ENCODE measurements around the gene WWP2.
"Not testable (repeated sequence)": the region's sequence is repeated elsewhere in the genome, so short reads cannot be mapped to it uniquely, and the experiment has no call there.

Gene WWP2

GRCh38 chr16:69747115-69747514 lies 15.0 kb upstream of the WWP2 start:
- DNase-seq, result no peak

- DNase-seq, result no peak
Measured at GRCh38 chr16:69748694-69749345, 13.3 kb upstream of the WWP2 start.

GRCh38 chr16:69754143-69754468 lies 8.0 kb upstream of the WWP2 start:
- DNase-seq, result no peak

GRCh38 chr16:69754469-69755310 lies 7.4 kb upstream of the WWP2 start, which contains the start of gene NOB1:
Gene NOB1 (minus strand): TSS chr16:69754926. CDS start chr16:69754910, 16 bp downstream.
- DNase-seq, result peak; percentile 97

DNA sequence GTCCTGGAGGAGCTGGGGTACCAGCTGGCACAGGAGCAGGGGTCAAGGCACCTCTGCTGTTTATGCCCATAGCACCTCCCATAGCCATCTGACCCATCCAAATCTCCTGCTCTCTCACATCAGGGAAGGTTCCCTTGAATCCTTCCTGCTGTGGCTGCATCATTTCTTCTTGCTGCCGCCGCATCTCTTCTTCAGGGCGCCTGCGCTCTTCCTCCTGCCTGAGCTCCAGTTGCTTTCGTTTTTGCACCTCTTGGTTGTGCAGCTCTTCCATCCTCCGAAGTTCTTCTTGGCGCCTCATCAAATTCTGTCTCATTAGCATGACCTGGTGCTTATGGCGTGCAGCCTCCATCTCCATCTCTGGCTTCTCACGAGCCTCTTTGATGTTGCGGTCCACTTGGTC lies 5.4 kb upstream of the WWP2 start:
- no peak for DNase-seq

DNA sequence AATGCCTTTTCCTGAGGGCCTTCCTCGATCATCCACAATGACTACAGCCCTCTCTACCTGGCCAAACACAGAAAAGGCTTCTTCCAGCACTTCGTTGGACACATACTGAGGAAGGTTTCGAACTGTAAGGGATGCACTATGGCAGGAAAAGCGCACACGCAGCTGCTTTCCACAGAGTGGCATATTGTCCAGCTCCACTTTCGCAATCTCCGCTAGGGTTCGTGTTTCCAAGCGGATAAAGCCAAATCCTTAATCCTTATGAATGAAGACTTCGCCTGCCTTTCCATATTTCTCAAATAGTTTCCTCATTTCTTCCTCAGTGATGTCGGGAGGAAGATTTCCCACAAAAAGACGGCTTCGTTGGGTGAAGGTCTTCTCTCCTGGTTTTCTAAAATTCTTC lies 4.8 kb upstream of the WWP2 start:
- DNase-seq, result not testable (repeated sequence)

DNA sequence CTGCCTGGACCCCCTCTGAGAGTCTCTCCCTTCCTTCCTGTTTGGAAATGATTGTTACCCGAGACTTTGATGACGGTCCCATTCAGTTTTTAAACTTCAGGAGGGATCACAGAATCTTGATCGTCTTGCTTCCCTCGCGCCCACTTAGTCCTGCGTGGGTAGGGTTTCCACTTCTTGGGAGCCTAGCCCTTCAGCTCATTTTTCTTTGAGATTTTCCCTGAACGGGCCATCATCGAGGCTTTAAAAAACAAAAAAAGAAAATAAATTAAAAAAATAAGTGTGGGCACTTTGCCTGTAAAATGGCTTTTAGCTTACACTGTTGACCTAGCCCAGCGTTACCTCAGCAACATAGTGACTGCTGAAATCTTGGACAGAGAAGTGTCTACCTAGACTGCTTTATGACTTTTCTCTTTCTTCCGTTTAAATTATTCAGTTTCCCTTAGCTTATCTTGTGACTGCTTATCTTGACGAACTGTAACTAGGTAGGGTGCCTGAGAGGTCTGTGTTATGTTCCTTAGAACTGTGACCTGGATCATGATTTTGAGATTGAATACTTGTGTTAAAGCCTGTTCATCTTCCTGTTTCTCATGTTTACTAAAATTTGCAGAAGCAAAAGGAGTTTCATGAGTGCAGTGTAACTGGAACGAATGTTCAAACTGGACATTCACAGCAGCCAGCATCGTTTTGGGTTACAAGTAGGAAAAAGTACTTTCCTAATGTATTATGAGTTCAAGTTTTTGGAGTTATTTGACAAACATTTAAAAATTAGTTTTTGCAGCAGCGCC lies 874 bp downstream of the WWP2 start:
- DNase-seq, result no peak

- DNase-seq, result no peak
Measured at GRCh38 chr16:69763599-69763942, 1.4 kb downstream of the WWP2 start.

- DNase-seq, result no peak
Measured at GRCh38 chr16:69767459-69768229, 5.5 kb downstream of the WWP2 start.

DNA sequence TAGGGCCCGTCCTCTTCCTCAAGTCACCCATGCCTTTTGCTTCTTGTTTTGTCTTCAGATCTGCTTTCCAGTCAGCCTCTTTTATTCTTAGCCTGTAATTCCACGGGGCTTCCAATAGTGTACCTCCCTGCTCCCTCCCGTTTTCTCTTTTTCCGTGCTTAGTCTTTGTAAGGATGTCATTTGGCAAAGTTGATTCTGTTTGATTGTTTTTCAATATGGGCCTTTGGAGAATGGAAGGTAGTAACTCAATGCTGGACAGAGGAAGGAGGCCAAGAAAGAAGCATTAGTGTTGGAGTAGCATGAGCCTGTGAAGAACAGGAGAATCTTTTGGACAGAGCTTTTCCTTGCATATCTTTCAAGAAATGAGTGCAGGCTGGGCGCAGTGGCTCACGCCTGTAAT lies 6.5 kb downstream of the WWP2 start:
- no peak for DNase-seq

GRCh38 chr16:69769404-69769803 lies 7.3 kb downstream of the WWP2 start:
- no peak for DNase-seq

- no peak for DNase-seq
Measured at GRCh38 chr16:69771651-69771967, 9.5 kb downstream of the WWP2 start.

GRCh38 chr16:69773260-69773947 lies 11.3 kb downstream of the WWP2 start:
- DNase-seq, result no peak

- DNase-seq, result no peak
Measured at GRCh38 chr16:69775563-69775962, 13.4 kb downstream of the WWP2 start.

DNA sequence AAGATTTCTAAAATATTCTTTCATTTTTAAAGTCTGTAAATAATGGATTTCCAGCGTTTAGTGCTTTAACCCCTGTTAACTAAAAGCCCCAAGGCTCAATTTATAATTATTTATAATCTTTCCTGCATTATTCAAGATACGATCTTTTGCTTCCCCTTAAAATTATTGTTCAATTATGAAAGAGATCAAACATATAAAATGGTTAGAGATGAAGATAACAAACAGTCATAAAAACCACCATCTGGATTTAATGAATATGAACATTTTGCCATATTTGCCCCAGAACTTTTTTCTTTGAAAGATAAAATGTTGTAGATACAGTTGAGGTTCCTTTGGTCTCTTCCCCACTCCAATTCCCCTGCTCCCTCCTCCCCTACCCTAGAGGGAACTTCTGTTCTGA lies 17.6 kb downstream of the WWP2 start:
- DNase-seq, result no peak

GRCh38 chr16:69781118-69781517 lies 19.0 kb downstream of the WWP2 start:
- no peak for DNase-seq

- DNase-seq, result no peak
Measured at GRCh38 chr16:69784586-69784985, 22.5 kb downstream of the WWP2 start.

DNA sequence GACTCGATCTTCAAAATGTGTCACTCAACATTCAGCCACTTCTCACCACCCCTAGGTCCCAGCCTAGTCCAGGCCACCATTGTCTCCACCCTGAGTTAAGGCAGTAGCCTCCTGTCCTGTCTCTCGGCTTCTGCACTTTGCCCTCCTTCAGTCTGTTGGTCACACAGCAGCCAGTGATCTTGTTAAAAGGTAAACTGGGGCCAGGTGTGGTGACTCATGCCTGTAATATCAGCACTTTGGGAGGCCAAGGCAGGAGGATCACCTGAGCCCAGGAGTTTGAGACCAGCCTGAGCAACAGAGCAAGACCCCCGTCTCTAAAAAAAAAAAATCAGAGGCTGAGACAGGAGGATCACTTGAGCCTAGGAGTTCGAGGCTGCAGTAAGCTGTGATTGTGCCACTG lies 25.8 kb downstream of the WWP2 start:
- DNase-seq, result no peak

GRCh38 chr16:69791391-69791847 lies 29.3 kb downstream of the WWP2 start:
- not testable (repeated sequence) for DNase-seq

DNA sequence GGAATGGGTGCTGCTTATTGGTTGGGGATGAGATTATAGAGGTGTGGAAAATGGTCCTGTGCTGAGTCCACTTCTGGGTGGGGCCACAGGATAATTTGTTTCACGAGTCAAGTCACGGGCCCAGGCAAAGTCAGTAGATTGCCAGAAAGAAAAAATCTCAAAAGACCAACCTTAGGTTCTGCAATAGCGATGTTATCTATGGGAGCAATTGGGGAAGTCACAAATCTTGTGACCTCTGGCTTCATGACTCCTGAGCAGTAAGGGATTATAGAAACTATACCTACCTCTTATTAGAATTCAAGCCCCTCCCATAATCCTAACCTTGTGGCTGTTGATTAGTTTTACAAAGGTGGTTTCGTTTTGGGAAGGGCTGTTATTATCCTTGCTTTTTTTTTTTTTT lies 31.4 kb downstream of the WWP2 start:
- DNase-seq, result no peak

DNA sequence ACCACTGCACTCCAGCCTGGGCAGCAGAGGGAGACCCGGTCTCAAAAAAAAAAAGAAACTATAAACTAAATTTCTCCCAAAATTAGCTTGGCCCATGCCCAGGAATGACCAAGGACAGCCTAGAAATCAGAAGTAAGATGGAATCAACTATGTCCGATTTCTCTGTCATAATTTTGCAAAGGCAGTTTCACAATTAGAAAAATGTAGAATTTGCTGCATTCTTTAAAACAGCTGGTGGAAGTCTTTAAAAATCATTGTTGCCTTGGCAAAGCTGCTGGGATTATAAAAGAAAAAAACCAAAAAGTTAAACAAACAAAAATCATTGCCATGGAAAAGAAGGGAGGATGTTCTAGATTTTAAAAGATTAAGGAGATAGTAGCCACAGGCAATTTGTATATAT lies 32.4 kb downstream of the WWP2 start:
- no peak for DNase-seq

DNA sequence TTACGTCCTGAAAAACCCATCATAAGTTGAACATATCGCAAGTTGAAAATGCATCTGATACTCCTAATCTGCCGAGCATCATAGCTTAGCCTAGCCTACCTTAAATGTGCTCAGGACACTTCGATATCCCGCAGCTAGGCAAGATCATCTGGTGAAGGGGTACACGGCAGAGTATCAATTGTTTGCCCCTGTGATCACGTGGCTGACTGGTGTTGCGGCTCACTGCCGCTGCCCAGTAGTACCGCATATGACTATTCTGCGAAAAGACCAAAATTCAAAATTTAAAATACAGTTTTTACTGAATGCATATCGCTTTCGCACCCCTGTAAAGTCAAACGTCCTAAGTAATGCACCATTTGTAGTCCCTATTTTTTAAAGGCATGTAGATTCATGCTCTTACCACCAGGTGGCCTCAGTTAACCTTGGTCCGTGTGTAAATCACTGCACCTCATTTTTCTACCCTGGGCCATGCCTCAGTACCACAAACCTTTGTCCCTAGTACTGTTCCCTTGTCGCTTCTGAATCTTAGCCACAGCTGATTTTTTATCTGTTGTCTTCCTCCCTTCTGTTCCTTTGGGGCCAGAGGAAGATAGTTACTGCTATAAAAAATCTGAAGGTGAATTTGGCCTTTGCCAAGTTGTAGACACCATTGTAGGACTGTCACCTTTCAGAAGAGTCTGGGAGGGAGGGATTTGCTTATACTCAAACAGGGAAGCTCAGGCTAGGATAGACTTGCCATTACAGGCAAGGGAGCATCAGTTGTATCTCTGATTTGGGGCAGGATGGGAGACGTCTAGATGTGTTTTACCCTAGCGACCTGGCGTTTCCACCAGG lies 34.4 kb downstream of the WWP2 start:
- no peak for DNase-seq
